CD4-positive, CD25-positive, alpha-beta regulatory T cell (primary cell): ENCODE results near the gene NOX4. TPM values are rescaled to one million over a fixed set of nuclear protein-coding genes. Genes with fewer than 3 reads are reported as not detected.

ENCODE experiments used
- ATAC-seq, 2 donors: fragments of 150-1000 bp; cut with Tn5 transposase; one replicate each; pipeline ENCODE4 v1.10.0; 2021; ENCODE audit warnings: low read depth in 2 of 2, moderate number of reproducible peaks in 2 of 2, moderate library complexity in 1 of 2
- DNase-seq, 3 donors: peaks; one replicate each; pipeline versions ENCODE4 v3.0.0 to v3.0.0-alpha.2; 2012 to 2022; ENCODE audit warnings: mixed read lengths in 1 of 3
- H3K27ac ChIP-seq: one replicate; pipeline ENCODE4 v1.7.0; 2013; ENCODE audit warnings: mild to moderate bottlenecking, low read length; ENCODE audit not compliant: insufficient read depth, poor library complexity, severe bottlenecking
- H3K27me3 ChIP-seq: one replicate; pipeline ENCODE4 v1.7.0; 2013; ENCODE audit warnings: low read length; ENCODE audit not compliant: control insufficient read depth, insufficient read depth
- H3K36me3 ChIP-seq: one replicate; pipeline ENCODE4 v1.7.0; 2013; ENCODE audit warnings: mild to moderate bottlenecking, low read length, moderate library complexity; ENCODE audit not compliant: control insufficient read depth, insufficient read depth
- H3K4me1 ChIP-seq: 2 replicates; pipeline ENCODE4 v1.7.0; 2013; ENCODE audit warnings: mild to moderate bottlenecking, low read length; ENCODE audit not compliant: insufficient read depth, control insufficient read depth, poor library complexity, severe bottlenecking
- H3K4me3 ChIP-seq: one replicate; pipeline ENCODE4 v1.7.0; 2013; ENCODE audit warnings: low read depth, mild to moderate bottlenecking, low read length, moderate library complexity
- H3K9me3 ChIP-seq, 2 experiments: 1 replicate in 1 of 2; 2 replicates in 1 of 2; pipeline ENCODE4 v1.7.0; 2013; ENCODE audit warnings: low read length in 2 of 2, mild to moderate bottlenecking in 1 of 2, moderate library complexity in 1 of 2; ENCODE audit not compliant: control insufficient read depth in 2 of 2
- H3K27ac Mint-ChIP-seq, 3 donors: one replicate each; pipeline ENCODE4 v1.8.0; 2020 to 2022; ENCODE audit warnings: mild to moderate bottlenecking in 3 of 3, mixed read lengths in 3 of 3, moderate library complexity in 2 of 3
- H3K27me3 Mint-ChIP-seq: one replicate; pipeline ENCODE4 v1.8.0; 2022; ENCODE audit warnings: mild to moderate bottlenecking, mixed read lengths
- H3K36me3 Mint-ChIP-seq: one replicate; pipeline ENCODE4 v1.8.0; 2020; ENCODE audit warnings: mixed read lengths
- H3K4me1 Mint-ChIP-seq, 4 donors: one replicate each; pipeline ENCODE4 v1.8.0; 2020 to 2022; ENCODE audit warnings: mixed read lengths in 4 of 4, mild to moderate bottlenecking in 1 of 4
- H3K4me3 Mint-ChIP-seq, 4 donors: one replicate each; pipeline ENCODE4 v1.8.0; 2020 to 2022; ENCODE audit warnings: mild to moderate bottlenecking in 4 of 4, mixed read lengths in 4 of 4, moderate library complexity in 3 of 4
- H3K9me3 Mint-ChIP-seq, 7 donors: one replicate each; pipeline ENCODE4 v1.8.0; 2020 to 2022; ENCODE audit warnings: mixed read lengths in 7 of 7, mild to moderate bottlenecking in 3 of 7, moderate library complexity in 2 of 7
- polyA plus RNA-seq, 4 donors: library from polyadenylated mRNA; unstranded; fragments of 300-500 nt; fragmentation: Illumina TruSeq; gene quantifications; one replicate each; pipeline ENCODE4 v1.2.3, GENCODE V29; 2021
- total RNA-seq: library from RNA; stranded (reverse); gene quantifications from one replicate; pipeline ENCODE4 v1.2.3, GENCODE V29; 2022

Gene NOX4
- total and polyA plus RNA-seq, 5 donors from 2014 or later: not detected

- H3K27me3 Mint-ChIP-seq: peaks cover 6% of the 10 kb centered on the region
- H3K9me3 Mint-ChIP-seq: peaks cover 0 to 8% (median 0%) of the 10 kb centered on the region in 7 donors
- no peaks in the 10 kb centered on the region for H3K4me1 Mint-ChIP-seq
- H3K4me3 Mint-ChIP-seq: no peak overlapping the region
- H3K27ac ChIP-seq: no peak overlapping the region
- no peak overlapping the region for H3K4me3 ChIP-seq
- H3K36me3 ChIP-seq: no peaks in the 10 kb centered on the region
- no peaks in the 10 kb centered on the region for H3K9me3 ChIP-seq
- no peaks in the 10 kb centered on the region for H3K36me3 Mint-ChIP-seq
- no peaks in the 10 kb centered on the region for H3K27me3 ChIP-seq
- no peaks in the 10 kb centered on the region for H3K4me1 ChIP-seq
- no peak for DNase-seq
- ATAC-seq: no peak
- no peak overlapping the region for H3K27ac Mint-ChIP-seq
These were observed 4.8 kb upstream of the NOX4 start for GRCh38 chr11:89495951-89496350.

- H3K4me3 ChIP-seq: no peak overlapping the region
- Mint-ChIP-seq H3K4me3 (no peak overlapping the region), H3K9me3 (peaks cover 0 to 7% (median 3%) of the 10 kb centered on the region in 7 donors), H3K4me1 (no peaks in the 10 kb centered on the region), H3K27me3 (peaks cover 6% of the 10 kb centered on the region), H3K27ac (no peak overlapping the region), H3K36me3 (no peaks in the 10 kb centered on the region)
- DNase-seq (no peak), ATAC-seq (no peak)
- H3K4me1 ChIP-seq: no peaks in the 10 kb centered on the region
- H3K9me3 ChIP-seq: no peaks in the 10 kb centered on the region
- no peak overlapping the region for H3K27ac ChIP-seq
- no peaks in the 10 kb centered on the region for H3K36me3 ChIP-seq
- no peaks in the 10 kb centered on the region for H3K27me3 ChIP-seq
These were observed 2.3 kb upstream of the NOX4 start for GRCh38 chr11:89493431-89493830.

DNA sequence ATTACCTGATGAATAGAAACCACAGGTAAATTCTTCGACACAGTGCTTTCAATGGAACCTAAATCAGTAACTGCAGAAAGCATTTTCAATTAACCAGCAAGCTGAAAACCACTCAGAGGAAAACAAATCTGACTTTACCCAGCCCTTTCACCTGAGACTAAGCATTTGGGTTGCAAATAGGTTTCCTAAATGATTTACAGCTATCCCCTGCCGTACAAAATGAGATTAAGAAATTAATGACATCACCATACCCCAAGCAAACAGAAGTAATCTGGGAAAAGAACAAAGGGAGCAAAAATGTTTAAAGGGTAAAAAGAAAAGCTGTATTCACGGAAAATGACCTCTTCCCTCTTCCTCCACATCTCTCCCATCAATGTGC is 584 bp downstream of the NOX4 start:
- Mint-ChIP-seq H3K4me1 (no peaks in the 10 kb centered on the region), H3K27me3 (peaks cover 6% of the 10 kb centered on the region), H3K4me3 (no peak overlapping the region), H3K36me3 (no peaks in the 10 kb centered on the region), H3K9me3 (peaks cover 0 to 6% (median 0%) of the 10 kb centered on the region in 7 donors), H3K27ac (no peak overlapping the region)
- H3K4me3 ChIP-seq: no peak overlapping the region
- no peaks in the 10 kb centered on the region for H3K36me3 ChIP-seq
- H3K9me3 ChIP-seq: no peaks in the 10 kb centered on the region
- no peaks in the 10 kb centered on the region for H3K27me3 ChIP-seq
- no peak overlapping the region for H3K27ac ChIP-seq
- no peaks in the 10 kb centered on the region for H3K4me1 ChIP-seq
- ATAC-seq (no peak), DNase-seq (no peak)

- ATAC-seq: no peak
- H3K27ac ChIP-seq: no peak overlapping the region
- no peaks in the 10 kb centered on the region for H3K4me1 ChIP-seq
- no peaks in the 10 kb centered on the region for H3K36me3 ChIP-seq
- DNase-seq: no peak
- Mint-ChIP-seq H3K9me3 (peaks cover 0 to 6% (median 0%) of the 10 kb centered on the region in 7 donors), H3K4me3 (no peak overlapping the region), H3K36me3 (no peaks in the 10 kb centered on the region), H3K4me1 (no peaks in the 10 kb centered on the region), H3K27ac (no peak overlapping the region), H3K27me3 (peaks cover 6% of the 10 kb centered on the region)
- no peaks in the 10 kb centered on the region for H3K9me3 ChIP-seq
- H3K4me3 ChIP-seq: no peak overlapping the region
- H3K27me3 ChIP-seq: no peaks in the 10 kb centered on the region
These were observed 1.2 kb downstream of the NOX4 start for GRCh38 chr11:89489930-89490329.

DNA sequence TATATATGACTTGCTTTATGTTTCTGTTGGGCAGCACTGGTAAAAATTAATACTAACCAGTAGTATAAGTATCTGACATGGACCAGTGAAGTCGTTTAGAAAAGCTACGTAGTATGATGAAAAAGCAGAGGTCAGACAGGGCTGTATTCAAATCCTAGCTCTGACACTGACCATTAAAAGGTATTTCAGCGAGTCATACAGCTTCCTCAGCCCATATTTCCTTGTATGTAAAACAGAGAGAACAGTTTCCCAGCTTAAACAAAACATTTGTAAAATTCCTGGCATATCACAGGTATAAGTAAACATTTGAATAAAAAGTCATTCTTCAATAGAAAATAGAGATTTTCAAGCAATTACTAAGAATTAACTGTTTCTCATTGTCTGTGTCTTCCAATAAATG is 4.2 kb downstream of the NOX4 start:
- H3K36me3 Mint-ChIP-seq: no peaks in the 10 kb centered on the region
- ATAC-seq (no peak), DNase-seq (no peak)
- Histone ChIP-seq H3K4me1 (no peaks in the 10 kb centered on the region), H3K4me3 (no peak overlapping the region), H3K9me3 (no peaks in the 10 kb centered on the region), H3K27me3 (no peaks in the 10 kb centered on the region), H3K27ac (no peak overlapping the region), H3K36me3 (no peaks in the 10 kb centered on the region)
- H3K9me3 Mint-ChIP-seq: peaks cover 0 to 7% (median 1%) of the 10 kb centered on the region in 7 donors
- no peaks in the 10 kb centered on the region for H3K4me1 Mint-ChIP-seq
- no peak overlapping the region for H3K27ac Mint-ChIP-seq
- peaks cover 5% of the 10 kb centered on the region for H3K27me3 Mint-ChIP-seq
- no peak overlapping the region for H3K4me3 Mint-ChIP-seq

- no peak overlapping the region for H3K4me3 ChIP-seq
- H3K4me1 ChIP-seq: no peaks in the 10 kb centered on the region
- H3K9me3 Mint-ChIP-seq: peaks cover 0 to 5% (median 4%) of the 10 kb centered on the region in 7 donors
- no peak overlapping the region for H3K27ac Mint-ChIP-seq
- DNase-seq: no peak
- no peaks in the 10 kb centered on the region for H3K36me3 ChIP-seq
- no peak overlapping the region for H3K4me3 Mint-ChIP-seq
- no peaks in the 10 kb centered on the region for H3K36me3 Mint-ChIP-seq
- no peaks in the 10 kb centered on the region for H3K27me3 ChIP-seq
- no peak overlapping the region for H3K27ac ChIP-seq
- no peaks in the 10 kb centered on the region for H3K4me1 Mint-ChIP-seq
- no peaks in the 10 kb centered on the region for H3K9me3 ChIP-seq
- ATAC-seq: no peak
- no peaks in the 10 kb centered on the region for H3K27me3 Mint-ChIP-seq
These were observed 6.3 kb downstream of the NOX4 start for GRCh38 chr11:89484896-89485295.

GRCh38 chr11:89477175-89477574 is 14.0 kb downstream of the NOX4 start:
- peaks cover 0 to 8% (median 2%) of the 10 kb centered on the region in 7 donors for H3K9me3 Mint-ChIP-seq
- no peak overlapping the region for H3K4me3 ChIP-seq
- no peaks in the 10 kb centered on the region for H3K36me3 Mint-ChIP-seq
- H3K36me3 ChIP-seq: no peaks in the 10 kb centered on the region
- no peaks in the 10 kb centered on the region for H3K27me3 ChIP-seq
- H3K27me3 Mint-ChIP-seq: no peaks in the 10 kb centered on the region
- no peak overlapping the region for H3K27ac ChIP-seq
- no peak overlapping the region for H3K4me3 Mint-ChIP-seq
- H3K4me1 ChIP-seq: no peaks in the 10 kb centered on the region
- no peak overlapping the region for H3K27ac Mint-ChIP-seq
- H3K9me3 ChIP-seq: no peaks in the 10 kb centered on the region
- no peaks in the 10 kb centered on the region for H3K4me1 Mint-ChIP-seq
- DNase-seq: no peak
- ATAC-seq: no peak

DNA sequence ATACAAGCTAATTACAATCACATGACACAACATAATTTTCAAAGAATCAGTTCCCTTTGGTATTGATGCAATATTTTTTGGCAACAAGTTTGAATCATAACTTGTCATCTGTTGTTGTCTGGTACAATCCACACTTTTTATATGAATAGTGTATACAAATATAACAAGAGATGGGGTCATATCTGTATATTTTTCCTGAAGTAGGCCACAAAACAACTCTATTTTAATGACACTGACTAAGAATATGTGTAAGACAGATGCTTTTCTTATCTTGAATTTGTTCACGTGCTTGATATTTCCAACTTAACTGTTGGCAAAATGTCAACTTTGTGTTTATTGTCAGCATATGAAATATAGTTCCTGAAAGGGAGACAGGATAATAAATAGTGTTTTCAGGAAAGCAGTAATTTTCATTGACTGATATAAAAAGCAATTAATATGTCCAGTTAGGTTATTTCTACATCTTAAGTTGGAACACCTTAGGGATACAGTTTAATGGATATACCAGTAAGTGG is 27.9 kb downstream of the NOX4 start:
- Histone ChIP-seq H3K36me3 (no peaks in the 10 kb centered on the region), H3K4me3 (no peak overlapping the region), H3K27me3 (no peaks in the 10 kb centered on the region), H3K9me3 (no peaks in the 10 kb centered on the region), H3K27ac (no peak overlapping the region), H3K4me1 (no peaks in the 10 kb centered on the region)
- H3K27ac Mint-ChIP-seq: no peak overlapping the region
- H3K9me3 Mint-ChIP-seq: peaks cover 0 to 9% (median 1%) of the 10 kb centered on the region in 7 donors
- no peak for ATAC-seq
- H3K4me3 Mint-ChIP-seq: no peak overlapping the region
- H3K27me3 Mint-ChIP-seq: no peaks in the 10 kb centered on the region
- no peaks in the 10 kb centered on the region for H3K4me1 Mint-ChIP-seq
- H3K36me3 Mint-ChIP-seq: no peaks in the 10 kb centered on the region
- DNase-seq: no peak
